G401.6 (cell line): ENCODE measurements around the gene RSL24D1.
A peak's percentile ranks its signal among the peaks of the same experiment; 100 is the strongest.
"Not testable (repeated sequence)": the region's sequence is repeated elsewhere in the genome, so short reads cannot be mapped to it uniquely, and the experiment has no call there.

ENCODE experiments used
- FAIRE-seq: peaks from 2 replicates; lab custom pipeline; 2012; peaks lifted over from hg19 to GRCh38; lab: Jason Lieb, UNC

The RSL24D1 gene

DNA sequence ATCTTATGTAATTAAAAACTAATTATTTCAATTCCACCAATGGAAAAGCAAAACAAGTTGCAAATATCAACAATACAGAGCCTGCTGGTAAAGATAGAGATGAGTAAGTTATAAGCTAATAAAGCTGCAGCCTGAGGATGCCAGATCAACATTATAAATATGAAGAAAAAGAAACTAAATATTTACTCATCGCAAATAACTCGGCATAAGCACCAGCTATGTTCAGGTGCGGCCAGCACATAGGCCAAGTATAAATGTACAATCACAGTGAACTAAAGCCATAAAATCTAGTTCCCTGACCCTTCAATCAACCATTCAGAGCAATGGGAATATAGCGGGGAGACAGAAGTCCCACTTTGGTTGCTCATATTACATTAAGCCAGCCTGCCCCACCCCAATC lies 7.7 kb upstream of the RSL24D1 start:
- no peak for FAIRE-seq

DNA sequence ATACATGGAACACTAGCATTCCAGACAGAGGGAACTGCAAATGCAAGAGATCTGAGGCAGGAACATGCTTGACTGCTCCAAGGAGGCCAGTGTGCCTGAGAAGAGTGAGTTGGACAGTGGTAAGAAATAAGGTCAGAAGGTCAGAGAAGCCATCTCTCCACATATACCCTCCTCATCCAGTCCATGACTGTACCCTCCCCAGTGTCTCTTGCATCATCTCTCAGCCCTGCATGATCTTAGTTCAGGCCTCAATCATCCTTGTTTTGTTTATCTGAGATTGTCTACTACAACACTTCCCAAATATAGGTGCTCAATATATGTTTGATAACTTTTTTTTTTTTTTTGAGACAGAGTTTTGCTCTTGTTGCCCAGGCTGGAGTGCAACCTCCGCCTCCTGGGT lies 5.5 kb upstream of the RSL24D1 start:
- FAIRE-seq: no peak

DNA sequence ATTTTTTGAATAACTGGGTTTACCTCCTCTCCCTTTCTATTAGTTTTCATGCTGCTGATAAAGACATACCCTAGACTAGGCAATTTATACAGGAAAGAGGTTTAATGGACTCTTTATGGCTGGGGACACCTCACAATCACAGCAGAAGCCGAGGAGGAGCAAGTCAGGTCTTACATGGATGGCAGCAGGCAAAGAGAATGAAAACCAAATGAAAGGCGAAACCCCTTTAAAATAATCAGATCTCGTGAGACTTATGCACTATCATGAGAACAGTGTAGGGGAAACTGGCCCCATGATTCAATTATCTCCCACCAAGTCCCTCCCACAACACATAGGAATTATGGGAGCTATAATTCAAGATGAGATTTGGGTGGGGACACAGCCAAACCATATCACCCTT lies 2.0 kb upstream of the RSL24D1 start:
- no peak for FAIRE-seq

DNA sequence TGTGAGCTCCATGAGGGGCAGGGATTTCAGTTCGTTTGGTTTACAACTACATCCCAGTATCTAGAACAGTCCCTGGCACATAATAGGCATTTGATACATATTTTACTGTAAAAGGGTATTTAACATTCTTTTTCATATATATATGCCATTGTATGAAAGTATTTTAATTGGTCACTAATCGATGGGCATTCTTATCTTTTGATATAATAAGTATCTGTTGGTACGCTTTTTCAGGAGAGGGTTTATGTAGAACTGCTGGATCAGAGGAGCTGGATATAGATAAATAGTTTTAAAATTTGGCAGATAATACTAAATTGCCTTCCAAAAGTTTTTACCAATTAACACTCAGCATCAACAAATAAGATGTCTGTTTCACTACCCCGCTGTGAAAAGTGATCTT lies 978 bp upstream of the RSL24D1 start:
- FAIRE-seq: no peak

DNA sequence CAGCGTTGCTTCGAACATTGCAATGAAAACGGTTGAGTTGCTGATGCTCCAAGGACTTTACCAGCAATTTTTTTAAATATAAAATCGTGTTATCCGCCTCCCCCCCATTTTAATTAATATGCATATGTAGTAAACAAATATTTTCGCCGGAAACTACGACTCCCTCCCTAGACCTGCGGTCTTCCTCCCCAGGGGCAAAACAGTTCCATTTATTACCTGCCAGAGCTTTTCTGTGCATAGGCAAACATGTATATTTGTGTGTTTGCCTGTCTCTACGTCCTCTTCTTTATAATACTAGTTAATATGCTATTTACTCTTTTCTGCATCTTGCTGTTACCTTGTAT lies 593 bp upstream of the RSL24D1 start:
- no peak for FAIRE-seq

DNA sequence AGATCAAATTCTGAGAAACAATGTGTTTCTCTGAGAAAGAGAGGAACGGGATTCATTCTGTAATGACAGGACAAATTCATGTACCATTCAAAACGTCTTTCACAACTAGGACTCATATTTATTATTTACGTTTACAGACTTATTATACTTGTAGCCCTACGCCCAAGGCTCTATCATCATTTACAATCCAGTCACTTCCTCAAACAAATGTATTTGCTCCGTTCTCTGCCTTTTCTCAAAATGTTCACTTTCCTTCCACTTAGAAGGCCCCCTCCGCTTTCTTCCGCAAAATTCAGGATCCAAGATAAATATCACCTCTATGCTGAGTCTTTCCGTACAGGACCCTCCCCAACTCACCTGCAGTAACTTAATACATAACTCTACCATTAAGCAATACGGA lies 745 bp downstream of the RSL24D1 start:
- FAIRE-seq: no peak

DNA sequence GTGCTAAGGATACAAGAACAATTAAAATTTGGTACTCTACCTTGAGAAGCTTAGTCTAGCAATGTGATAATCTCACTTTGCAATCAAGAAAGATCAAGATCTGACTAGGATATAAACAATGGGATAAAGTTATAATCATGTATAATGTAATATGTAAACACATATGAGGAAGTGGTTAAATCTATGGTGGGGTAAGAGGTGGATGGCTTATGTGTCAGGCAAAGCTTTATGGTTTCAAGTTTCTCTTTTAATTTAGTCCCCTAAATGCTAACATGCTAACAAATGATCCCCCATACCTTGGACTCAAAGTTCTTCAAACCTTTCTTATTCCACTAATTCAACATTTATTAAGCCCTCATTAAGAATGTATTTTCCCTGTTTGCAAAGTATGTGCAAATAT lies 2.5 kb downstream of the RSL24D1 start:
- FAIRE-seq: no peak

DNA sequence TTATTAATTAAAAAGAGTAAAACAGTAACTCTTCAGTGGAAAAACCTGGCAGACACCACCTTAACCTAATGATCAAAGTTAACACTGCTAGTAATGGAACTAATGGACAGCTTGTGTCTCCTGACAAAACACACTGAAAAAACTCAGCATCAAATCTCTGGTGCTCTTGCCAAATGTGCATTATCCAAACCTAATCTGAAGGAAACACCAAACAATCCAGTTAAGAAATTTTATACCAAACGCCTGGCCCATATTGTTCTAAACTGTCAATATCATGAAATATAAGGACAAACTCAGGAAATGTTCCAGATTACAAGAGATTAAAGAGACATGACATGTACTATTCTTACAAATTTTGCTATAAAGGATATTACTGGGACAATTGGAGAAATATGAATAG lies 10.4 kb downstream of the RSL24D1 start:
- FAIRE-seq: no peak

DNA sequence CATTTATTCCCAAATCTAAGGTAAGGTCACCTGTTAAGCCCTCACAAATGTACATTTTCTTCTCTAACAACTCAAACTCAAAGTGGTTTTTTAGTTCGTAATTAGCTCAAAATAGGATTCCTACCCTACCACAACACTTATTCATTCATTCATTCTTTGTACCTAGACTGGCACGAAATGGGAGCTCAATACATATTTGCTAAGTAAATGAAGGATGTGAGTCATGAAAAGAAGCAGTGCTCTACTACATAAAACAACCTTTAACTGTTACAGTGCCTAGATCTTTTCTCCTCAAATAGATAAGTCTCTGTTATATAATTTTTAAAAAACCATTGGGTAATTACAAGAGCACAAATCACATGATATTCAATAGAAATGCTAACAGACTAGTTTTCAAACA lies 13.1 kb downstream of the RSL24D1 start:
- no peak for FAIRE-seq

DNA sequence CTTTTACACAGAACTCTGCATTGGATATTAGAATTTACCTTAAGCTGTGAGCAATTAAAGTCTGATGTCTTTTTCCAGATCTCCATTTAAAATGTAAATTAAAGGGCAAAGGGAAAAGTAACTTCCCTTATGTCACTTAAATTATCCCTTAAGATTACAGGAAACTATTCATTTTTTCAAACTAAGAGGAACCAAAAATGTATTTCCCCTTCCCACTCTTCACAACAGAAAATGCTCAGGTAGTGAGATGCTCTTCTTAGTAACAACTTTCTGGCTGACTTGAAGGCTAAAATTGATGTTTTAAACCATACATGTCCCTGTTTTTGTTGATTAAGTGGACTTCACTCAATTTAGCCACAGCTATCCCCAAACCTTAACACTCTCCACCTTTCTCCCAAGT lies 17.6 kb downstream of the RSL24D1 start:
- FAIRE-seq: no peak

DNA sequence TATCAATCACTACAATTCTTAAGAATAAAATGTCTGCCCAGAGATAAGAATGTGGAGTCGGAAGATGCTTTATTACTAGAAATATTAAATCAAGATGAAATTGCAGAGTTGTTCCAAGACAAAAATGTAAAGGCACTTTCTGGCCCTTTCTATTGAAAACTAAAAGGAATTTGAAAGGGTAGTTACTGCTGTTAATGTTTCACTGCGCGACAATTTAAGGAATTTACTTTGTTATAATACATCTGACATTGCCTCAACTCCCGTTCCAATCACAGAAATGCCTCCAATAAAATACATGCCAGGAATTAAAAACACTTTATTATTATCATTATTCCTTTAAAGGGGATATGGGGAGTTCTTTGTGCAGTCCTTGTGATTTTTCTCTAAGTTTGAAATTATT lies 26.4 kb downstream of the RSL24D1 start:
- FAIRE-seq: no peak

DNA sequence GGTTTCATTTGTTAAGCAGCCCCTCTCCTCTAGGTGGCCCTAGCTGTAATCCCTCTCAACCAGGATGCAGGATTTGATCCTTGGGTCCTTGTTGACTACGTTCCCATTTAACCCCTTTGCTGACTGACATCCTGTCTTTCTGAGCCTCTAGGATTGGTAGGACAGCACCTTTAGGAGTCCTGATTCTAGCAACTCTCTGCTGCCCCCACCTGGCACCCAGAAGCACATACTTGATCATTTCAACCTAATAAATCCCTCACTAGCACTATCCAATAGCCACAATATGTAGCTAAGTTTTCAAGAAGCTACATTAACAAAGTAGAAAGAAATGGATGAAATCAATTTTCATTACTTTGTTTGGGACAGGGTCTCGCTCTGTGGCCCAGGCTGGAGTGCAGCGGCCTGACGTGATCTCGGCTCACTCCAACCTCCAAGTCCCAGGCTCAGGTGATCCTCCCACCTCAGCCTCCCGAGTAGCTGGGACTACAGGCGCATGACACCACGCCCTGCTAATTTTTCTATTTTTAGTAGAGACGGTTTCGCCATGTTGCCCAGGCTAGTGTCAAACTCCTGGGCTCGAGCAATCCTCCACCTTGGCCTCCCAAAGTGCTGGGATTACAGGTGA lies 28.3 kb downstream of the RSL24D1 start:
- FAIRE-seq: peak; percentile 91

DNA sequence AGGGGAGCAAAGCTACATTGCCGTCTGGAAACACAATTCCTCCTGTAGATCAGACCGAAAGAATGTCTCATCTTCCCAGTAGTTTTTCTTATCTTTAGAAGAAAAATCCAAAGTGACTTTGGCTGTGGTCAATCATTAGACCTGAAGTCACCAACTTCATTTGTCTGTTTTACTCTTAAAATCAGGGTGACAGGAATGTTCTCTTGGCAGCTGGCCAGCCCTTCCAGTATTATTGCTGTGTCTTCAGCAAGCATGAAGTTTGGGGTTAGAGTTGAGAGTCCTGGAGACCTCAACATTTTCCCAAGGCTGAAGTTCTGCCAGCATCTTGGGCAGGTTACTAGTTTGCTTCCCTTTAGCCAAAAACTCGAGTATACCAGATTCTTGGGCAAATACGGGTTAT lies 32.5 kb downstream of the RSL24D1 start:
- no peak for FAIRE-seq

DNA sequence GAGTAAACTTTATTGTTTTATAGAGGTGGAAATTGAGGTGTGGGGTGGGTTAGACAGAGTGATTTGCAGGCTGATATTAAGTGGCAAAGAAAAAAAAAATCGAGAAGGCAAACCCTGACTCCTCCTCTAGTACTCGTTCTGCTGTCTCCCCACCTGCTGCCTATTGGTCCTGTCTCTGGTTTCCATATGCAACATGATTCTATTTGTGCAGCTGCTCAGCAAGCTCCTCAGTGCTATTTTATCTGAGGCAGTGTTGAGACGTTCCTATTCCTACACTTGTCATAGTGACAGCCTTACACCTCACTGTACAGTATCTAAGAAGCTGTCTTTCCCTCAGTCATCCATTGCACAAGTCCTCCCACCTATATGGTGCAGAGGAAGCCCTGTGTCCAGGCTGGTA lies 45.1 kb downstream of the RSL24D1 start:
- no peak for FAIRE-seq

DNA sequence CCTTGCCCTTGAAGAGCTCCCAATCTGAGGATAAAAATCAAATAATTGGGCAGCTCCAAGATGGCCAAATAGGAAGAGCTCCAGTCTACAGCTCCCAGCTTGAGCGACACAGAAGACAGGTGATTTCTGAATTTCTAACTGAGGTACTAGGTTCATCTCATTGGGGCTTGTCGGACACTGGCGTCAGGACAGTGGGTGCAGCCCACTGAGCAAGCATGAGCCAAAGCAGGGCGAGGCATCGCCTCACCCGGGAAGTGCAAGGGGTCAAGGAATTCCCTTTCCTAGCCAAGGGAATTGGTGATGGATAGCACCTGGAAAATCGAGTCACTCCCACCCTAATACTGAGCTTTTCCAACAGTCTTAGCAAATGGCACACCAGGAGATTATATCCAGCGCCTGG lies 53.6 kb downstream of the RSL24D1 start:
- FAIRE-seq: not testable (repeated sequence)

DNA sequence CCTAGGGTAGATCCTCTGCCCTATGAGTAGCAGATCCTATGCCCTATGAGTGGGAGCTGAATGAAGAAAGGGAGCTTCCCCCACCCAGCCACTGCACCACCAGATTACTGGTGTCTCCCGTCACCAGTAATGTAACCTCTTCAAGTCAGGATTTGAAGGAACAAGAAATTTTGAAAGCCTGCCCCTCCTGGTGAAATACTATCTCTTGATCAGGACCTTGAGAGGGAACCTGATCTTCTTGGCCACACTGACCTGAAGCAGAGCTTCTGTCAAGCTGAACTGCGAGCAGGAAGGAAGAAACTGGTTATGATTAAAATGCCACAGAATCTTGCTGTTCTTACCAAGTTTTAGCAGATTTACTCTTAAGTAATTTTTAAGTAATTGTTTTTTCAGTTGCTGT lies 62.8 kb downstream of the RSL24D1 start:
- no peak for FAIRE-seq

DNA sequence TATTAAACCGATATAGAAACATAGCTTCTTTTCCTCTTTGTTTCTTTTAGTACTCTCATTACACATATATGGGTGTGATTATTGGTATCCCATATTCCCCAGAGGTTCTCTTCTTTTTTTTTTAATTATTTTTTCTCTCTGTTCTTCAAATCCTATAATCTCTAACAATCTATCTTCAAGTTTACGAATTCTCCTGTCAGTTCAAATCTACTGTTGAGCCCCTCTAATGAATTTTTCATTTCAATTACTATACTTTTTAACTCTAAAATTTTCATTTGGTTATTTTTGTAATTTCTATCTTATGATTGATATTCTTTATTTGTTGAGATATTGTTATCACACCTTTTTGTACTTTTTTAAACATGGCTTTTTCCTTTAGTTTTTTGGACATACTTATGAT lies 64.1 kb downstream of the RSL24D1 start:
- FAIRE-seq: no peak
